HG03460 (cell line): ENCODE data around the gene SCN8A.
A peak's percentile ranks its signal among the peaks of the same experiment; 100 is the strongest.
"Not testable (repeated sequence)": the region's sequence is repeated elsewhere in the genome, so short reads cannot be mapped to it uniquely, and the experiment has no call there.

Experiments
- ATAC-seq: cut with Tn5 transposase; IDR thresholded peaks from one replicate; pipeline ENCODE4 v1.9.1; 2021; ENCODE audit not compliant: unreplicated experiment

SCN8A gene

DNA sequence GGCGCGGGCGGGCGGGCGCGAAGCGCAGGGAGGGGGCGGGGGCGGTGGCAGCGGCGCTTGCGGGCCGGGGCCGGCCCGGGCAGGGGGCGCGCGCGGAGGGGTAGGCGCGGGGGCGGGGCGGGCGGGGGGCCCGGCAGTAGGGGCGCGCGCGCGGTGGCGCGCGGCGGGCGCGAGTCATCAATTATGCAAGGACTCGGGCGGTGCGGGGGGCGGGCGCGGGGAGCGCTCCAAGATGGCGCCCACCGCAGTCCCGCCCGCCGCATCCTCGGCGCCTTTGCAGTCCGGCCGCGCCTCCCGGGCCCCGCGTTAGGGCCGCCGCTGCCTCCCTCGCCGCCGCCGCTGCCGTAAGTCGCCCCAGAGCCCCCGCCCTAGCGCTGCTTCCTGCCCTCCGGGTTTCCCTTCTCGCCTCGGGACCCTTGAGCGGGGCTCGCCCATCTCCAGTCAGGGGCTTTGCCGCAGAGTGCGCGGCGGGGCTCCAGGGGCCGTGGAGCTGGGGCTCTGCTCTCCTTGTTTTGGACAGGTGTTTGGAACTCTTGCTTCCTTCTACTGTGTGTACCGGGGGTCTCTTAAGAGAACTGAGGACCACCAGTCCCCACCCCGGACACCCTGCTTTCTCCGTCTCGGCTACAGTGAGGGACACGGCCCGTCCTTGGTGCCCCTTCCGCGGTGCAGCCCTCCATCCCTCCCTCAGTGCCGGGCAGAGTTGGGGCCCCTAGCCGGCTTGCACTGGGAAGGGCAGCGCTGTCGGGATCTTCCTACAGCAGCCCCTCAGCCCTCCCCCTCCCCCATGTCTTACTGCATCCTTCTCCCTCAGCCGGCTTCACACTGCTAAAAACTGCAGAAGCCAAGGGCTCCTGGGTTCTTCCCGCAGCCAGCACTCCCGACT lies at the start of gene SCN8A:
TSS of gene SCN8A (plus strand) at position 218 of the 886 bp plus-strand sequence. CDS start 71,585 bp downstream, outside the sequence.
- ATAC-seq = no peak

DNA sequence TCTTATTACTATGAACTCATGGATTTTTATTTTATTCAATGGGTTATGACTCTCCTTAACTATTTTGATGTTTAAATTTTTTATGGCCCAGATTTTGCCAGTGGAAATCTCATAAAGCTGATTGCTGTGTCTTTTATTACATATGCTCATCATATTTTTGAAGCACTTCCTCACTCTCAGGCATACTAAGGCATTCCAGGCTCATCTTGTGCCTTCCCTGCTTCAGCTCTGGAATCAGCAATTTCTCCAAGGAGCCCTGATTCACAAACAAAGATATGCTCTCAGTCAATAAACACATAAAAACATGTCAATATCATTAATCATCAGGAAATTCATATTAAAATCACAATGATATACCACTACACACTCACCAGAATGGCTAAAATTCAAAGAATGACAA lies 44.9 kb upstream of the SCN8A start:
- ATAC-seq = no peak

DNA sequence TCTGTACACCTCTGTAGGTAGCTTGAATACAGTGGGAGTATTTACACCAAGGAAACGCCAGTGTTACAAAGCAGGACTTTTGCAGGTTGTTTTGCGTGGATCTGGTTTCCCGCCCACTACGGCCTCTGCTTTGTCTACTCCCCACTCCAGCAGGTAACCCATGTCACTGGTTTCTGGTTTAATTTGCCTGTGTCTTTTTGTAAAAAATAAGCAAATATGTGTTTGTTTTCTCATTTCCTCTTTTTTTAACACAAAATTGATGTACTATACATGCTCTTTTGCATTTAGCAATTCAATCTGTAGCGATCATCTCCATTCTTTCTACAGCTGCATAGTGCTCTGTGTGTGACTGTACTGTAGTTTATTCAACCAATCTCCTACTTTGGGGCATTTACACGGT lies 43.4 kb upstream of the SCN8A start:
- no peak for ATAC-seq

GRCh38 chr12:51548241-51548640 lies 42.8 kb upstream of the SCN8A start:
- ATAC-seq = no peak

- ATAC-seq = no peak
Observed at GRCh38 chr12:51549637-51550036, 41.4 kb upstream of the SCN8A start.

DNA sequence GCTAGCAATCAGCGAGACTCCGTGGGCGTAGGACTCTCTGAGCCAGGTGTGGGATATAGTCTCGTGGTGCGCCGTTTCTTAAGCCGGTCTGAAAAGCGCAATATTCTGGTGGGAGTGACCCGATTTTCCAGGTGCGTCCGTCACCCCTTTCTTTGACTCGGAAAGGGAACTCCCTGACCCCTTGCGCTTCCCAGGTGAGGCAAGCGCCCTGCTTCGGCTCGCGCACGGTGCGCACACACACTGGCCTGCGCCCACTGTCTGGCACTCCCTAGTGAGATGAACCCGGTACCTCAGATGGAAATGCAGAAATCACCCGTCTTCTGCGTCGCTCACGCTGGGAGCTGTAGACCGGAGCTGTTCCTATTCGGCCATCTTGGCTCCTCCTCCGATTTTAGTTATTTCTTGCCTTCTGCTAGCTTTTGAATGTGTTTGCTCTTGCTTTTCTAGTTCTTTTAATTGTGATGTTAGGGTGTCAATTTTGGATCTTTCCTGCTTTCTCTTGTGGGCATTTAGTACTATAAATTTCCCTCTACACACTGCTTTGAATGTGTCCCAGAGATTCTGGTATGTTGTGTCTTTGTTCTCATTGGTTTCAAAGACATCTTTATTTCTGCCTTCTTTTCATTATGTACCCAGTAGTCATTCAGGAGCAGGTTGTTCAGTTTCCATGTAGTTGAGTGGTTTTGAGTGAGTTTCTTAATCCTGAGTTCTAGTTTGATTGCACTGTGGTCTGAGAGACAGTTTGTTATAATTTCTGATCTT lies 22.6 kb upstream of the SCN8A start:
- ATAC-seq = not testable (repeated sequence)

DNA sequence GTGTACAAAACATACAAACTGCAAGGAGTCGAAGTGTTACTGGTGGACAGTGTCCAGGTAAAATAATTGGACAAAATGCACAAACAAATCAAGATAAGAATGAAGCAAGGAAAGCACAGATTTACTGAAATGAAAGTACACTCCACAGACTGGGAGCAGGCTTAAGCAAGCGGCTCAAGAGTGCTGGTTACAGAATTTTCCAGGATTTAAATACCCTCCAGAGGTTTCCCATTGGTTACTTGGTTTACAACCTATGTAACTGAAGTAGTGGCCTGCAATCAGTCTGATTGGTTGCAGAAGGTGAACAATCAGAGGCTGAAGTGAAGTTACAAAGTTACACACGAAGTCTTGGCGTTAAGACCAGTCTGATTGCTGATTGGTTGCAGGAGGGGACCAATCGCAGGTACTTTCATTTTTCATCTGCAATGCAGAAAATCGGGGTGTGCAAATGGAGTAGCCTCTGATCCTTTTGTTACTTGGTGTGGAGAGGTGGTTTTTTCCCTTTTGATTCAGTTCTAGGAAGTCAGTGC lies 11.6 kb upstream of the SCN8A start:
- ATAC-seq = no peak

GRCh38 chr12:51589060-51589459 lies 2.0 kb upstream of the SCN8A start:
- ATAC-seq = no peak

DNA sequence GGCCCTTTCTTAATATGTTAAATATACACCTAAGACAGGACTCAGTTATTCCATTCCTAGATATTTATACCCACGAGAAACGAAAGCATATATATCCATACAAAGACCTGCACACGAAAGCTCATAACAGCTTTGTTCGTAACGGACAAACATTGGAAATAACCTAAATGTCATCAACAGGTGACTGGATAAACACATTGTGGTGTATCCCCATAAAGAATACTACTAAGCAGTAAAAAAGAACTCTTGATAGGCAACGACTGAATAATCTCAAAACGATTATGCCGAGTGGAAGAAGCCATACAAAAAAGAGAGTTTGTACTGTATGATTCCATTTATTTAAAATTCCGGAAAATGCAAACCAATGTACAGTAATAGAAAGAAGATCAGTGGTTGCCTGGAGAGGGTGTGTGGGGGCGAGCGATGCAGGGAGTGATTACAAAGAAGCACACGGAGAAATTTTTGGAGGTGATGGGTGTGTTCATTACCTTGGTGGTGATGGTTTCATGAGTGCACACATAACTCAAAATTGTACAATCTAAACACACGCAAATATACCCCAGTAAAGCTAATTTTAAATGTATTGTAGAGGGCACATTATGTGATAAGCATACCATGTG lies 1.4 kb upstream of the SCN8A start:
- no peak for ATAC-seq

DNA sequence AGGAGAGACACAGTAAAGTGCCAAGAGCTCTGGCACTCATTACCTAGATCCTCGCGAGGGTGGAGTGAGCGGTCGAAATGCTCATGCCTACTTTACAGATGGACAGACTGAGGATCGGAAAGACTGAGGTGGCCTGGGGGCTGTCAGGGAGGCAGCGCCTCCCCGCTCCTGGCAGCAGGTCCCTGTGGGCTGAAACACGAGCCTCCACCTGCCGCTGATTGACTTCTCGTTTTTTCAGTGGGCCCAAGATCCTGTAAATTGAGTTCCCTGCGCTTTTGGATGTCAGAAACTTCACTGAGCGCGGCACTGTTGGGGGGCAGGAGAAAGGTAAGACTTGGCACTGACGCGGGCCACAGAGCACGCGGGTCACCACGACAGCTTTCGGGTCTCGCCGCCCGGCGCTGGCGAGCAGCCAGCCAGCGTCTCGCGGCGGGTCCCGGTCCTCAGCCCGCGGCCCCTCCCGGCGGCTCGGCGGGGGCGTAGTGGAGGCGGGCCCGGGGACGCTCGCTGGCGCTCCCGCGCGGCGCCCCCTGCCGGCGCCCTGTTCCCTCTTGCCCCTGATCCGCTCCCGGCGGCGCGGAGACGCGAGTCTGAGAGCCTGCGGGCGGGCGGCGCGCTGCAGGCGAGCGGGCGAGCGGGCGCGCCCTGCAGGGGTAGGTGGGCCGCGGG lies 552 bp upstream of the SCN8A start:
- peak; percentile 80 for ATAC-seq

DNA sequence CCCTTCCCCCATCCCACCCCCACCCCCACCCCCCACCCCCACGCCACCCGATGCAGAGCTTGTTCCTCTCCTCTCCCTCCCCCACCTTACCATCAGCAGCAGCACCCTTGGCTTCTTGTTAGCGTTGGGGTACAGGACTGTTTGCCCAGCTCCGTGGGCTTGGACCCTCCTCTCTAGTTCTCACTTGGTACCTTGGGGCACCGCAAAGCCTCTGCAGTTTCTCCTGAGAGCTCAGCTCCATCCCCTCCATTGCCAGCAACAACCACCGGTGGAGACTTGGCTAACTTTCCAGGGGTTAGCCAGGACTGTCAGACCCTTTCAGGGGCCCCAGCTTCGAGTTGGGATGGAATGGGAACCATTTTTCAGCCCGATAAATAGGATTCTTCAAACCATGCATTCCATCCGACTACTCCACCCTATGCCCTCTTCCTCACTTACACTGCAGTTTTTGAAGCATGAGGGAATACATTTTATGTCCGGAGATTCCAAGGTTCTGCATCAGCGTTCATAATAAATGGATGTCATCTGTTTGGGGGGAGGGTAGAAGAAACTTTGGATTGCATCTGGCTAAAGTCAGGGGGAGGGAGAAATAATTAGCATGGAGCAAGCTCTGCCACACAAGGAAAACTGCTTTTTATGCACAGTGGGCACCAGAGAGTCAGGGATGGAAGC lies 1.1 kb downstream of the SCN8A start:
- ATAC-seq = no peak

GRCh38 chr12:51593021-51593420 lies 2.0 kb downstream of the SCN8A start:
- no peak for ATAC-seq

- ATAC-seq = no peak
Observed at GRCh38 chr12:51593539-51593938, 2.5 kb downstream of the SCN8A start.

DNA sequence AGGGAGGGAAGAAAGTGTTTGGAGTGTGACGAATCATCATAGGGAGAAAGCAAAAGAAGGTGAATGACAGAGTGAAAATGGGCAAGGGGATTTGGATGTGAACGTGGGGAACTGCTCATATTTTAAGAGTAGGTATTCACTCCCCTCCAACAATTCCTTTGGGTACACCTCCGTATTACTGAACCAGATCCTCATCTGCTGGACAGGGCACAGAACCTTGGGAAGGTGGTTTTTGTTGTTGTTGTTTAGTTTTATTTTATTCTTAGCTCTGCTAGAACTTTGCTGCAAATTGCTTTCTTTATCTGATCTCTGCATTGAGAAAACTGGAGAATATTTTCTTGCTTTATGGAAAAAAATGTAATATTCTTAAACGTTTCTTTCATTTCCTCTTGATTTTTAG lies 7.1 kb downstream of the SCN8A start:
- ATAC-seq = no peak

- no peak for ATAC-seq
Observed at GRCh38 chr12:51600721-51601120, 9.7 kb downstream of the SCN8A start.

DNA sequence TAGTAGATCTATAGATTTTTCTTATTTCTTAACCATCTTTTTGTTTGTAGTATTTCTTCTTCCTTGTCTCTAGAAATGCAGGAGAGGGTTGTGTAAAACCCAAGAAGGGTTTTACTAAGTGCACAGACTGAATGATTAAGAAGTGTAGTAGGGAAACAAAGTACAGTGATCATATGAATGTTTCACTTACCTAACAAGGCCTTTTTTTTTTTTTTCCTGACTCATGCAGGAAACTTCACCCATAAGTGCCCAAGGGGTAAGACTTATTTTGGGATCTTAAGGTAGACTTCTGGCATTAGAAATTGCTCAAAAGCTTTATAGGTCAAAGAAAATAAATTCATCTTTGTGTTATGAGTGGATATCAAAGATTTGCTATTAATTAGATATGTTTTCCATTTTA lies 10.2 kb downstream of the SCN8A start:
- ATAC-seq = no peak

DNA sequence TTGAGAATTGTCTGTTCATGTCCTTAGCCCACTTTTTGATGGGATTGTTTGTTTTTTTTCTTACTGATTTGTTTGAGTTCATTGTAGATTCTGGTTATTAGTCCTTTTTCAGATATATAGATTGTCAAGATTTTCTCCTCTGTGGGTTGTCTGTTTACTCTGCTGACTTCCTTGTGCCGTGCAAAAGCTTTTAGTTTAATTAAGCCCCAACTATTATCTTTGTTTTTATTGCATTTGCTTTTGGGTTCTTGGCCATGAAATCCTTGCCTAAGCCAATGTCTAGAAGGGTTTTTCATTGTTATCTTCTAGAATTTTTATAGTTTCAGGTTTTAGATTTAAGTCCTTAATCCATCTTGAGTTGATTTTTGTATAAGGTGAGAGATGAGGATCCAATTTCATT lies 14.9 kb downstream of the SCN8A start:
- ATAC-seq = not testable (repeated sequence)

DNA sequence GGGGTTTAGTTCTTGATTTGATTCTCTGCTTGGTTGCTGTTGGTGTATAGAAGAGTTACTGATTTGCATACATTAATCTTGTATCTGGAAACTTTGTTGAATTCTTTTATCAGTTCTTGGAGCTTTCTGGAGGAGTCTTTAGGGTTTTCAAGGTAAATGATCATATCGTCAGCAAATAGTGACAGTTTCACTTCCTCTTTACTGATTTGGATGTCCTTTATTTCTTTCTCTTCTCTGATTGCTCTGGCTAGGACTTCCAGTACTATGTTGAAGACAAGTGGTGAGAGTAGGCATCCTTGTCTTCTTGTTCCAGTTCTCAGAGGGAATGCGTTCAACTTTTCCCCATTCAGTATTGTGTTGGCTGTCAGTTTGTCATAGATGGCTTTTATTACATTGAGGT lies 16.2 kb downstream of the SCN8A start:
- not testable (repeated sequence) for ATAC-seq

DNA sequence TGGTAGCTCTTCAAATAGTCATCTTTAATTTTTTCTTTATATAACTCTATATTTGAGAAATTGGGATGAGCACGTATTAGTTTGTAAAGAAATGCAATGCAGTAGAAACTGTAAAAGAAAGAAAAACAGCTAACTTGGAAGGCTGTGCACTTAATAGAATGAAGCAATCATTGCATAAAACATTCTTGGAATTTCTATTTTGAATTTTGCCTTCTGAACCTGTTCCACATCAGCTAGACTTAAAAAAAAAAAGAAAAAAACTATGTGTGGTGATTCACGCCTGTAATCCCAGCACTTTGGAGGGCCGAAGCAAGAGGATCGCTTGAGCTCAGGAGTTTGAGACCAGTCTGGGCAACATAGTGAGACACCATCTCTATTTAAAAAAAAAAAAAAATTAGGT lies 29.4 kb downstream of the SCN8A start:
- no peak for ATAC-seq

DNA sequence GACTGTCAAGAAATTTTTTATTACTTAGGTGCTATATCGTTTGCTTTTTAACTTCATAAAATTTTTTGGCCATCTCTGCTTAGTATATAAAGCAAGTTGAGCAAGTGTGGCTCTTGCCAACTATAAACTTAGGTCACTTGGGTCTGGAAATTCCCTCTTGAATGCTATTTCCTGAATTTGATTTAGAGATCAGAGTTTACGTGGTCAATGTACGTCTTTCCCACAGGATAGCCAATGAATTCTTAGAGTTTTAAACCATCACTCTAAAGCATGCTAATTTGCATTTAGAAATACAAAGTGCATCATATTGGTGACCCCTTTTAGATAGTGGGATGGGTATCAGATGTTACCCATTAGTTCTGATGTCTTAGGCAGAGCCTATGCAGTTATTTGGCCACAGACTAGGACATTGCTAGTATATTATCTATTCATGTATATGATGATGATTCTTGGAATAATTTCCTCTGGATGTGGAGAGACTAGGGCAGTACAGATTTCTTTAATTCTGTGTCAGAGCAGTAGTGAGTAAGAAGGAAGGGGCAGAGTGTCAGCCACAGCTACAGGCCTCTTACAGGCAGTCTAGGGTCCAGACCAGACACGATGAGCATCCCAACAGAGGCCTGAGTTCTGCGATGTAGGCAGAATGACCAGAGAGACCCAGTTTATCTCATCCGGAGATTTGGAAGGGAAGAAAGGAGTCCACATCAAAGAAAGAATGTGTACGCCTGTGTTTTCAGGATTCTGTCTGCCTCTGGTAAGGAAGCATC lies 30.3 kb downstream of the SCN8A start:
- ATAC-seq = no peak
